ENCODE data around the gene EPHB2. TPM values are rescaled to one million over a fixed set of nuclear protein-coding genes. Genes with fewer than 3 reads are reported as not detected.

Gene EPHB2
- total RNA-seq, 1 experiment from 2014 or later = 0.45 TPM

- no peak overlapping the region for H2AFZ ChIP-seq (ENCODE audit: low read length)
- no peaks in the 10 kb centered on the region for H3K79me2 ChIP-seq (ENCODE audit: low read length)
- no peak overlapping the region for H3K4me2 ChIP-seq (ENCODE audit: low read depth, low read length, poor library complexity, severe bottlenecking)
Measured at GRCh38 chr1:22767852-22768251, 57.2 kb downstream of the EPHB2 start.

DNA sequence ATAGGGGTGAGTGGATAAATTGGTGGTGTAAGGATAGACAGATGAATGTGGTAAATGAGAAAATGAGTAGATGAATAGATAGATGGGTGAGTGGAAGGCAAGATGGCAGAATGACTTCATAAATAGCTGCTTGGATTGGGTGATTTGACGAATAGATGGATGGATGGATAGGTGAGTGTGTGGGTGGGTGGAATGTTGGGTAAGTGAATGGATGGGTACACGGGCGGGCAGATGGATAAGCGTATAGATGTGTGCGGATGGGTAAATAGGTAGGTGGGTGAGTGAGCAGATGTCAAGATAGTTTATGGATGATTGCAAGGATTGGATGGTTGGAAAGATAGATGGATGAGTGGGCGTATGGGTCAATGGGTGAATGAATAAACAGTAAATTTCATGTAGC, 59.3 kb downstream of the EPHB2 start:
- no peak overlapping the region for H2AFZ ChIP-seq (ENCODE audit: low read length)
- H3K9ac ChIP-seq (ENCODE audit: low read length) = no peak overlapping the region
- no peaks in the 10 kb centered on the region for H3K79me2 ChIP-seq (ENCODE audit: low read length)
- no peaks in the 10 kb centered on the region for H3K9me2 ChIP-seq (replicated peaks; ENCODE audit: insufficient read depth, low read length)
- H3K4me2 ChIP-seq (ENCODE audit: low read depth, low read length, poor library complexity, severe bottlenecking) = no peak overlapping the region
- H3K36me3 ChIP-seq (ENCODE audit: insufficient read depth, low read length) = no peaks in the 10 kb centered on the region
- no peak overlapping the region for H3K4me3 ChIP-seq (ENCODE audit: low read length)
- no peak for DNase-seq
- no peak overlapping the region for H3K27ac ChIP-seq (ENCODE audit: low read length)
- no peaks in the 10 kb centered on the region for H3K27me3 ChIP-seq (ENCODE audit: low read length)
- H3K4me1 ChIP-seq (ENCODE audit: low read length) = peaks cover 3% of the 10 kb centered on the region
- H3K9me3 ChIP-seq (ENCODE audit: low read length) = no peaks in the 10 kb centered on the region
- no peaks in the 10 kb centered on the region for H4K20me1 ChIP-seq (ENCODE audit: insufficient read depth, low read depth, low read length)

More at GRCh38 chr1:22767852-22768251, 57.2 kb downstream of the EPHB2 start:
- H3K9ac ChIP-seq (ENCODE audit: low read length) = no peak overlapping the region
- peaks cover 6% of the 10 kb centered on the region for H3K4me1 ChIP-seq (ENCODE audit: low read length)
- no peak for DNase-seq
- H3K36me3 ChIP-seq (ENCODE audit: insufficient read depth, low read length) = no peaks in the 10 kb centered on the region
- no peaks in the 10 kb centered on the region for H4K20me1 ChIP-seq (ENCODE audit: insufficient read depth, low read depth, low read length)
- H3K4me3 ChIP-seq (ENCODE audit: low read length) = no peak overlapping the region
- H3K27me3 ChIP-seq (ENCODE audit: low read length) = no peaks in the 10 kb centered on the region
- no peaks in the 10 kb centered on the region for H3K9me2 ChIP-seq (replicated peaks; ENCODE audit: insufficient read depth, low read length)
- H3K9me3 ChIP-seq (ENCODE audit: low read length) = no peaks in the 10 kb centered on the region
- H3K27ac ChIP-seq (ENCODE audit: low read length) = no peak overlapping the region

GRCh38 chr1:22772014-22772413, 61.4 kb downstream of the EPHB2 start:
- Histone ChIP-seq H3K4me2 (ENCODE audit: low read depth, low read length, poor library complexity, severe bottlenecking) (no peak overlapping the region), H3K9me3 (ENCODE audit: low read length) (no peaks in the 10 kb centered on the region), H3K9ac (ENCODE audit: low read length) (no peak overlapping the region), H3K4me3 (ENCODE audit: low read length) (no peak overlapping the region), H3K36me3 (ENCODE audit: insufficient read depth, low read length) (no peaks in the 10 kb centered on the region), H3K4me1 (ENCODE audit: low read length) (peaks cover 16% of the 10 kb centered on the region), H3K9me2 (replicated peaks; ENCODE audit: insufficient read depth, low read length) (no peaks in the 10 kb centered on the region), H2AFZ (ENCODE audit: low read length) (no peak overlapping the region), H3K79me2 (ENCODE audit: low read length) (no peaks in the 10 kb centered on the region), H3K27me3 (ENCODE audit: low read length) (no peaks in the 10 kb centered on the region), H4K20me1 (ENCODE audit: insufficient read depth, low read depth, low read length) (no peaks in the 10 kb centered on the region), H3K27ac (ENCODE audit: low read length) (no peak overlapping the region)
- DNase-seq = no peak

DNA sequence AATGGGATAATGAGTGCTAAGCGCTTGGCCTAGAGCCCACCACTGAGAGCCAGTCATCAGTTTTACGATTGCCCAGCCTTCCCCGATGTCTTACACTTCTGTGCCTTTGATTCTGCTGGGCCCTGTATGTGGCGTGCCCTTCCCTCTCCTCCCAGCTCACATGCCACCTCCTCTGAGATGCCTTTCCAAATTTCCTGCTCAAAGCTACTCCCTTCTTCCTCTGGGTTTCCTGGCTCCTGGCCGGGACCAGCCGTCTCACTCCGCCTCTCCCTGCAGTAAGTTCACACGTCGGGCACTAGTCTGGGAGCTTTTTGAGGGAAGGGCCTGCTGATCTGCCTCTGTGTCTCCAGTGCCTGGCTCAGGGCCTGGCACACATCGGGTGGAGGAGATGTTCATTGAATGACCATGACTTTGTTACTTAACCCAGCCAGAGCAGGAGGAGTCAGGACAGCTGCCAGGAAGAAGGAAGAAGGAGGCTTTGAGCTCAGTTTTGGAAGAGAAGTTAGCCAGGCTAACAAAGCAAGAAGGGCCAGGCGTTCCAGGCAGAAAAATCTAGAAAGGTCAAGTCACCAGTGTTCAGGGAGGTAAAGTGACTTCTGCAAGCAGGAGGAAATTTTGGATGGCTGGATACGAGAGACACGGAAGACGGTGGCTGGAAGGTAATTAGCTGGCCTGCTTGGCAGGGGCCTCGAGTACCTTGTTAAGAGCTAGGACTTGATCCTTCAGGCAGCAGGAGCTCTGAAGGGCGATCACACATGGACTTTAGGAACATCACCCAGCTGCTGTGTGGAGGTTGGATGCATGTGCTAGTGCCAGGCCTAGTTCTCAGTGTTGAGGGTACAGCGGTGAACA, 63.6 kb downstream of the EPHB2 start:
- Histone ChIP-seq H3K9me2 (replicated peaks; ENCODE audit: insufficient read depth, low read length) (no peaks in the 10 kb centered on the region), H3K9ac (ENCODE audit: low read length) (no peak overlapping the region), H3K4me1 (ENCODE audit: low read length) (peaks cover 38% of the 10 kb centered on the region)

DNA sequence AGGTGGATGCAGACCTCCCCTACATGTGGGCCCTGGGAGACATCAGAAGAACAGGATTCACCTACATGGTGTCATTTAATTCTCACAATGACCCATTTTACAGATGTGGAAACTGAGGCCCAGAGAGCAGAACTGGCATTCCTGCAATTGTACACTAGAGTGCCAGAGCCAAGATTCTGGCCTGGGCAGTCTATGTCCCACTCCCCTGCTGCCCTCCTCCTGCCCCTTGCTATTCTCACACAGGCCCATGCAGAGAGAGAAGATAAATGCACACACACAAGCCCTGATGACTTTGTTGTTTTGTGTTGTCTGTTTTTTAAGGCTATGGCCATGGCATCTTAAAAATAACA, 64.2 kb downstream of the EPHB2 start:
- Histone ChIP-seq H3K79me2 (ENCODE audit: low read length) (no peaks in the 10 kb centered on the region), H3K4me2 (ENCODE audit: low read depth, low read length, poor library complexity, severe bottlenecking) (no peak overlapping the region), H3K36me3 (ENCODE audit: insufficient read depth, low read length) (no peaks in the 10 kb centered on the region), H3K27me3 (ENCODE audit: low read length) (no peaks in the 10 kb centered on the region), H3K4me1 (ENCODE audit: low read length) (peaks cover 44% of the 10 kb centered on the region), H2AFZ (ENCODE audit: low read length) (no peak overlapping the region), H3K9ac (ENCODE audit: low read length) (no peak overlapping the region), H3K4me3 (ENCODE audit: low read length) (no peak overlapping the region), H3K9me3 (ENCODE audit: low read length) (no peaks in the 10 kb centered on the region), H4K20me1 (ENCODE audit: insufficient read depth, low read depth, low read length) (no peaks in the 10 kb centered on the region), H3K9me2 (replicated peaks; ENCODE audit: insufficient read depth, low read length) (no peaks in the 10 kb centered on the region), H3K27ac (ENCODE audit: low read length) (no peak overlapping the region)
- DNase-seq = no peak

More for the DNA sequence above, 63.6 kb downstream of the EPHB2 start:
- no peak overlapping the region for H3K27ac ChIP-seq (ENCODE audit: low read length)
- H3K4me3 ChIP-seq (ENCODE audit: low read length) = no peak overlapping the region
- no peaks in the 10 kb centered on the region for H3K27me3 ChIP-seq (ENCODE audit: low read length)
- H3K79me2 ChIP-seq (ENCODE audit: low read length) = no peaks in the 10 kb centered on the region
- H4K20me1 ChIP-seq (ENCODE audit: insufficient read depth, low read depth, low read length) = no peaks in the 10 kb centered on the region
- H3K9me3 ChIP-seq (ENCODE audit: low read length) = no peaks in the 10 kb centered on the region
- H3K4me2 ChIP-seq (ENCODE audit: low read depth, low read length, poor library complexity, severe bottlenecking) = no peak overlapping the region
- H2AFZ ChIP-seq (ENCODE audit: low read length) = no peak overlapping the region
- DNase-seq = no peak
- no peaks in the 10 kb centered on the region for H3K36me3 ChIP-seq (ENCODE audit: insufficient read depth, low read length)

DNA sequence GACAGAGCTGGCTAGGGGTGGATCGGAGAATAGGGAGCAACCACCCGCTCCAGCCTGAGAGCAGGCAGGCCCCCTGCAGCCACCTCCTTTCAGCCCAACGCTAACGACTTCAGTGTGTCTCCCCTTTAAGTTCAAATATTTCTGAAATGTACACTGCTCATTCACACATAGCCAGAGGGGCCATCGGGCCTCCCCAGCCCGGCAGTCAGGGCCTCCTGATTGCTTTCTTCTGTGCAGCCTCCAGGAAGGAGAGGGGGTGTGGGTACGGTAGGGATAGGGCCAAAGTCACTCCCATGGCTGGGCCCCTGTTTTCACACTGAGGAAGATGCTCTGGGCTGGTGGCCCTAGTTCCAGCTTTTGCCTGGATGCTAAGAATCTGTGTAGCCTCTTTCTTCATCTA, 64.8 kb downstream of the EPHB2 start:
- Histone ChIP-seq H3K79me2 (ENCODE audit: low read length) (no peaks in the 10 kb centered on the region), H2AFZ (ENCODE audit: low read length) (no peak overlapping the region), H3K9me3 (ENCODE audit: low read length) (no peaks in the 10 kb centered on the region), H3K9me2 (replicated peaks; ENCODE audit: insufficient read depth, low read length) (no peaks in the 10 kb centered on the region), H3K36me3 (ENCODE audit: insufficient read depth, low read length) (no peaks in the 10 kb centered on the region), H3K4me2 (ENCODE audit: low read depth, low read length, poor library complexity, severe bottlenecking) (no peak overlapping the region), H3K27ac (ENCODE audit: low read length) (no peak overlapping the region), H3K4me1 (ENCODE audit: low read length) (peaks cover 46% of the 10 kb centered on the region), H3K9ac (ENCODE audit: low read length) (no peak overlapping the region), H3K4me3 (ENCODE audit: low read length) (no peak overlapping the region), H3K27me3 (ENCODE audit: low read length) (no peaks in the 10 kb centered on the region), H4K20me1 (ENCODE audit: insufficient read depth, low read depth, low read length) (no peaks in the 10 kb centered on the region)
- no peak for DNase-seq

DNA sequence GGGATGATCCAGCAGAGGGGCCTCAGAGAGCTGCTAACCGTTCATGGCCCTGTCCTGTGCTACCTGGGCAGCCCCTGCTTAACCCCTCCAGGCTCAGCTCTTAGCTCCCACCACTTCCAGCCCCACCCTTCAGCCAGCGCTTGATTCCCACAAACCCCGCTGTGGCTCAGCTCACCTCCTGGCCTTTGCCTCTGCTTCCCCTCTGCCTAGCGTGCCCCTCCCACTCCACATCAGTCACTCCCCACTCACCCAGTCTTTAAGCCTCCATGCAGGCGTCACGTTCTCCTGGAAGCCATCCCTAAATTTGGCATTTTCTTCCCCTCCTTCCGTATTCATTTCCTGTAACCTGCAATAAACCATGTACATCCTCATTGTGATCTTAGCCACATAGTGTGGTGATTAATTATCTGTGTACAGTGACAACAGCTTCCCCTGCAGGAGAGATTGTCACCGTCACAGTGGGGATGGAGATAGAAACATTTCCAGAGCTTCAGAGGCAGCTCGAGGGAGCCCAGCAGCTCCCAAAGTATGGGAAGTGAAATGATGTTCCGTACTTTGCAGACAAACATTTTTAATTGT, 65.5 kb downstream of the EPHB2 start:
- Histone ChIP-seq H3K27ac (ENCODE audit: low read length) (no peak overlapping the region), H3K4me2 (ENCODE audit: low read depth, low read length, poor library complexity, severe bottlenecking) (no peak overlapping the region), H3K79me2 (ENCODE audit: low read length) (no peaks in the 10 kb centered on the region), H3K9ac (ENCODE audit: low read length) (no peak overlapping the region), H3K27me3 (ENCODE audit: low read length) (no peaks in the 10 kb centered on the region), H4K20me1 (ENCODE audit: insufficient read depth, low read depth, low read length) (no peaks in the 10 kb centered on the region), H3K36me3 (ENCODE audit: insufficient read depth, low read length) (no peaks in the 10 kb centered on the region), H3K4me1 (ENCODE audit: low read length) (peaks cover 46% of the 10 kb centered on the region), H3K4me3 (ENCODE audit: low read length) (no peak overlapping the region), H3K9me2 (replicated peaks; ENCODE audit: insufficient read depth, low read length) (no peaks in the 10 kb centered on the region), H2AFZ (ENCODE audit: low read length) (no peak overlapping the region), H3K9me3 (ENCODE audit: low read length) (no peaks in the 10 kb centered on the region)
- DNase-seq = no peak

GRCh38 chr1:22777388-22778057, 66.9 kb downstream of the EPHB2 start:
- Histone ChIP-seq H3K36me3 (ENCODE audit: insufficient read depth, low read length) (no peaks in the 10 kb centered on the region), H3K79me2 (ENCODE audit: low read length) (no peaks in the 10 kb centered on the region), H3K4me3 (ENCODE audit: low read length) (no peak overlapping the region), H3K9me2 (replicated peaks; ENCODE audit: insufficient read depth, low read length) (no peaks in the 10 kb centered on the region), H3K9me3 (ENCODE audit: low read length) (no peaks in the 10 kb centered on the region), H3K4me1 (ENCODE audit: low read length) (peaks cover 56% of the 10 kb centered on the region), H4K20me1 (ENCODE audit: insufficient read depth, low read depth, low read length) (no peaks in the 10 kb centered on the region), H3K27me3 (ENCODE audit: low read length) (no peaks in the 10 kb centered on the region), H3K9ac (ENCODE audit: low read length) (no peak overlapping the region), H3K4me2 (ENCODE audit: low read depth, low read length, poor library complexity, severe bottlenecking) (peak overlapping the region; percentile 52), H3K27ac (ENCODE audit: low read length) (peak overlapping the region; percentile 64), H2AFZ (ENCODE audit: low read length) (no peak overlapping the region)
- DNase-seq = peak; percentile 68

Measured in Karpas-422 (cell line).